Dendritic cell treated with granulocyte-macrophage colony-stimulating factor and Interleukin-4, amounts not matched to agents 40 ng/mL and 50 ng/mL, for 4 days (primary cell): ENCODE results near the gene TECTA.
"Not testable (repeated sequence)": the region's sequence is repeated elsewhere in the genome, so short reads cannot be mapped to it uniquely, and the experiment has no call there.

Experiments used
- H3K27ac Mint-ChIP-seq: one replicate; pipeline ENCODE4 v1.8.0; 2022; ENCODE audit warnings: mild to moderate bottlenecking, mixed read lengths
- H3K27me3 Mint-ChIP-seq: one replicate; pipeline ENCODE4 v1.8.0; 2022; ENCODE audit warnings: mild to moderate bottlenecking, mixed read lengths
- H3K36me3 Mint-ChIP-seq: one replicate; pipeline ENCODE4 v1.8.0; 2022; ENCODE audit warnings: low read depth, mixed read lengths
- H3K4me1 Mint-ChIP-seq: one replicate; pipeline ENCODE4 v1.8.0; 2022; ENCODE audit warnings: low read depth, mixed read lengths
- H3K4me3 Mint-ChIP-seq: one replicate; pipeline ENCODE4 v1.8.0; 2022; ENCODE audit warnings: mild to moderate bottlenecking, moderate library complexity, mixed read lengths
- H3K9me3 Mint-ChIP-seq: one replicate; pipeline ENCODE4 v1.8.0; 2022; ENCODE audit warnings: mixed read lengths
- intact Hi-C: fragments of 100-400 bp; cut with micrococcal nuclease; formaldehyde crosslinking; loops from one replicate; pipeline ENCODE4 v1.15.0; 2022

The TECTA gene

DNA sequence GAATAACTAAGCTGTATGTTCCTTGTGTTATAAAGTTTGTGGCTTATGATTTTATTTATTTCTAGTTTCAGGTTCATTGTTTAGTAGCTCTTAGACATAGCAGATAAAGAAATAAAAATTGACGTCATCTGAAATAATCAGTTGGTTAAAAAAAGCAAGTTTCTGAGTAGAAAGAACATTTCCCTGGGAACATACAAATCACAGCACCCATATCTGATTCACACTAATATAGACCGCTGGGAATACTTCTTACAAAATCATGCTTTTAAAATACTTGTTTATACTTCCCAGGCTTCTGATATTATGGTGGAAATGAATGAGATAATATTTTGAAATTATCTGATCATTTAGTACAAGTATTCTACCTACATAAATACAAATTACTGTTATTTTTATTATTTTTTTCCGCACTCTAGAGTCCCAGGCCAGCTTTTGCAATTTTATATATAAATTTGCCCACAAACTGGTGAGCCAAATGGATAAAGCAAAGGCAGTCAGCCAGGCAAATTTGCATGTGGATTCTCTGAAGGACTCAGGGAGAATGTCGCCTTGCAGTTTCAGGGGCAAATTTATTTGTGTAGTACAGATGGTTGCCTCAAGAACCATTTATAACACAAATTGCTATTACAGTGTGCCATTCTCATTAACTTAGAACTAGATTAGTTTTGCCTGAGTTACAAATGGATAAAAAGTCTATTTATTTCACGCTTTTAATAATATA lies 128.6 kb downstream of the TECTA start:
- no peaks in the 10 kb centered on the region for H3K9me3 Mint-ChIP-seq
- intact Hi-C loops, result no loop called here
- H3K27ac Mint-ChIP-seq, result no peak overlapping the region
- H3K4me3 Mint-ChIP-seq, result no peak overlapping the region
- peaks cover 7% of the 10 kb centered on the region for H3K27me3 Mint-ChIP-seq
- no peaks in the 10 kb centered on the region for H3K36me3 Mint-ChIP-seq
- no peaks in the 10 kb centered on the region for H3K4me1 Mint-ChIP-seq

DNA sequence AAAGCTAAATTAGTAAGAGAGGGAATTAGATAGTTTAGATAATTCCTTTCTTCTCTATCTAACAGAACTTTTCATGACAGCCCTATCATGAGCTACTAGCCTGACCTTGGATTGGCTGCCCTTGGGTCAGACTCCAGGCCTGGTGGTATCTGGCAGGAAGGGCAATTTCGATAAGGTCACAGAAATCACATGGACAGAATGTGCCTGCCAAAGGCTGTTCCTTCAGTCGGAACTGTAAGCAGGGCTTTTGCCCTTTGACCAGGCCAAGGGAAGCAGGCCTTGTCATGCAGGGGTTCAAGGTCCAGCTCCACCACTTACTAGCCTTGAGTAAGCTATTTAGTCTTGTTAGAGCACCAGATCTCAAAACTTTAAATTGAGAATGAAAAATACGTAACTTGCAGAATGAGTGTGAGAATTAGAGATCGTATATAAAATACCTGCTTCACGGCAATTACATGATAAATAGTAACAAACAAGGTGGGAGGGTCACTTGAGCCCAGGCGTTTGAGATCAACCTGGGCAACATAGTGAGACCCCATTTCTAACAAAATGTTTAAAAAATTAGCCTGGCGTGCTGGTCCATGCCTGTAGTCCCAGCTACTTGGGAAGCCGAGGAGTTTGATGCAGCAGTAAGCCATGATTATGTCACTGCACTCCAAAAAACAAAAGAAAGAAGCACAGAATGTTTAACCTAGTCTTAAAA lies 130.7 kb downstream of the TECTA start:
- Mint-ChIP-seq H3K36me3 (no peaks in the 10 kb centered on the region), H3K27ac (no peak overlapping the region), H3K4me3 (no peak overlapping the region), H3K9me3 (no peaks in the 10 kb centered on the region), H3K4me1 (no peaks in the 10 kb centered on the region), H3K27me3 (peaks cover 14% of the 10 kb centered on the region)
- intact Hi-C loops, result no loop called here

DNA sequence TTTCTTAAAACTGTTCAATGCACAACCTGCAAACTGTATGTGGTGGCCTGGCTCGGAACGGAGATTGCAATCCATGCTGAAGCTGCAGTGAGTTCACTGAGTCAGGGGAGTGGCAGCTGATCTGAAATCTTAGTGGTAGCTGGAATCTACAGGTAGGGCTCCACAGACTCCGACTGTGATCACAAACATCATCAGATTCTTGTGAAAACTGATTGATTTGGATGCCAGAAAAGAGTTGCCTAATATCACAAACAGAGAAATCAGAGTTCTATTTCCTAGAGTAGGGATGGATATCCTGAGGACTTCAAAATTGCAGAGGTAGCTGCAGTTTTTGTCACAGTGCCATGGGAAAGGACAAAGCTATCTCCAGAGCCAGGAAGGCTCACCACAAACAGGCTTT lies 134.0 kb downstream of the TECTA start:
- Mint-ChIP-seq H3K36me3 (no peaks in the 10 kb centered on the region), H3K9me3 (no peaks in the 10 kb centered on the region), H3K27me3 (peaks cover 17% of the 10 kb centered on the region), H3K4me1 (no peaks in the 10 kb centered on the region), H3K27ac (no peak overlapping the region), H3K4me3 (no peak overlapping the region)
- intact Hi-C loops, result no loop called here

DNA sequence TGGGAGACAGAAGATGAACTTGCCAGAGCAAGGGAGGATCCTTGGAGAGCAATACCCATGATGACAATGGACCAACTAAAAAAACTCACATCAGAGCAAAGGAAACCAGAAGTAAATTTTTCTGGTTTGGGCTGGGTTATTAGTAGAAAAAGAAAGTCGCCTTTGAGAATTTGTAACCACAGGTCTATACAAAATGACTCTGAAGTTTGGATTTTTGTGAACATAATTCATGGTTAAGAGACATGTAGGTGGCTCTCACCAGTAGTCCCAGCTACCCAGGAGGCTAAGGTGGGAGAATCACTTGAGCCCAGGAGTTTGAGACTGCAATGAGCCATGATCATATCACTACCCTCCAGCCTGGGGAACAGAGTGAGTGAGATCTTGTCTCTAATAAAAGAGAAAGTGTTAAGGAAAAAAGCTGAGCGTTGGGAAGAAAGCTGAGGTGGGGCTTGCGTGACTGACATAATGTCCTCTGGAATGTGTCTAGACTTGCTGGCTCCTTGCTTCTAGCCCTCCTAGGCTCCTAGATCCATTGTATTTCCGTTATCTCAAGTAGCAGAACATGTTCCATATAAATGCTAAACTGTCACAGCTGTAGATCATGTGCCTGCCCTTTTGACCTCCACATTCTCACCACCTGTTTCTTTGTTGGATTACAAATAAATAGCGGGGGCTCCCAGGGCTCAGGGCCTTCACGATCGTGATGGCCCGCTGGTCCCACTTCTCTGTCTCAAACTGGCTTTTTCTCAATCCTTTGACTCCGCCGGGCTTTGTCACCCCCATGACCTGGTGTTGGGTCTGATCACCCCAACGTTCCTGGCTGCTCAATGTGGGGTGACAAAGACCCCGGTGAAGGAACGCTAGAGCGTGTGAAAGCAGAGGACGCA lies 135.3 kb downstream of the TECTA start:
- no peaks in the 10 kb centered on the region for H3K9me3 Mint-ChIP-seq
- intact Hi-C loops, result no loop called here
- no peaks in the 10 kb centered on the region for H3K4me1 Mint-ChIP-seq
- peaks cover 17% of the 10 kb centered on the region for H3K27me3 Mint-ChIP-seq
- H3K36me3 Mint-ChIP-seq, result no peaks in the 10 kb centered on the region
- H3K4me3 Mint-ChIP-seq, result no peak overlapping the region
- no peak overlapping the region for H3K27ac Mint-ChIP-seq

DNA sequence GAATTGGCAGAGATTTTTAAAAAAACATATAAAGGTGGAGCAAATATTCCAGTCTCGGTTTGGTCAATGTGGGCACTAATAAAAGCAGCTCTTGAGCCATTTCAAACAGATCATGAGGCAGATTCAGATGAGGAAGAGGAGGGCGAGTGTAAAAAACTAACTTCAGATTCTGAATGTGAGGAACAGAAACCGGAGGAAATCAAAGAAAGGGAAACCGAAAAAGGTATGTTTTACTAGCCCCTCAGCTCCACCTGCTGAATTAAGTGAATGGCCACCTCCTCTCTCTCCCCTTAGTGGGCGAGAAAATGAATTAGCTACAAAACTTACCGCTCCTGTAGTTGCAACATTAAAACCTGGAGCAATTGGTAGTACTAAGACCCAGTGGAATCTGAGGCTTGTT lies 136.2 kb downstream of the TECTA start:
- H3K4me3 Mint-ChIP-seq, H3K4me1 Mint-ChIP-seq, H3K27ac Mint-ChIP-seq, H3K9me3 Mint-ChIP-seq, intact Hi-C loops, H3K36me3 Mint-ChIP-seq: not testable (repeated sequence)
- H3K27me3 Mint-ChIP-seq, result peaks cover 18% of the 10 kb centered on the region

DNA sequence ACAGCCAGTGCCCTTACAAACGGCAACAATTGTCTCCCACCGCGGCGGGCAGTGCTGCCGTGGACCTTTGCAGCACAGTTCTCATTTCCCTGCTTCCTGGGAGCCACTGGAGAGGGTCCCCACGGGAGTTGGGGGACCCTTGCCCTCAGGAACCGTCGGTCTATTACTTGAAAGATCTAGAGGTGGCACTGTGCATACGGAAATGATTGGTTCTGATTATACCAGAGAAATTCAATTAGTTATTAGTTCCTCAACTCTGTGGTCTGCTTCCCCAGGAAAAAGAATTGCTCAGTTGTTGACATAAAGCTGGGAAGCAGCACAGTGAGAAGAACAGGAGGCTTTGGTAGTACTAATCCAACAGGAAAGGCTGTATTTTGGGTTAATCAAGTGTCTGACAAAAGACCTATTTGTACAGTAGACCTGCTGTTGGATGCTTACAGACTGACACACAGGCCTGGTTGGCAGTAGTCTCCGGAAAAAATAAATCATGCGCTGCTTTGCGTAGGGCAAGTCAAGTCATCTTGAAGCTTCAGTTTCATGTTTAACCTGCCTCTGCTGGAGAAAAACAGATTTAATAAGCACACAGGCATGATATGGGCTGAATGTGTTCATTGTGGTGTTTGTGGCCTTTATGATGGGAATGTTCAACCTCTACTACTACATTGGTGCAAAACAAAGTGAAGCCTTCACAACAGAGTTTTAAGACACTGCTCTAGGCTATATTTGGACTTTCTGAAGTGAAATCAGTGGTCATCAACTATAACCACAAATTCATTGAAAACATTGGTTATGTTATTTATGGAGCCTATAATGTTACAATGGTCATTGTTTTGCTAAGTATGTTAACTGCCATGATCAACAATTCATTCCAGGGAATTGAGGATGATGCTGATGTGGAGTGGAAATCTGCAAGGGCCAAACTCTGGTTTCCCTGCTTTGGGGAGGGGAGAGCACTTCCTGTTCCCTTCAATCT lies 136.9 kb downstream of the TECTA start:
- Mint-ChIP-seq H3K27me3 (peaks cover 18% of the 10 kb centered on the region), H3K36me3 (no peaks in the 10 kb centered on the region), H3K9me3 (no peaks in the 10 kb centered on the region), H3K4me1 (no peaks in the 10 kb centered on the region), H3K4me3 (no peak overlapping the region), H3K27ac (no peak overlapping the region)
- intact Hi-C loops, result no loop called here

DNA sequence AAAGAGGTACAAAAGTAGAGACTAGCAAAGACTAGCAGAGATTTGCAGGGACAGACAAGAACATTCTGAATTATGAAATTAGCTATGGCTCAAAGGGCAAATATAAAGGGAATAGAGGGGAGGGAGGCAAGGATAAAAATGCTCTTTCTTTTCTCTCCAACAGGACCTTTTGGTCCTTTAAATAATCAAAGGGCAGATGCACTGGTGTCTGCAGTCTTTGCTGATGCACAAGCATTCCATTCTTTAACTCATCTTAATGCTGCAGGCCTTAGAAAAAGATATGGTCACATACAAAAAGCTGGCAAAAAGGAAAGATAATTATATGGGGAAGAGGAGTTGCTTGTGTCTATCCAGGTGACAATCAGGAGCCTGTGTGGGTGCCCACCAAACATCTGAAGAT lies 137.9 kb downstream of the TECTA start:
- Mint-ChIP-seq H3K9me3 (no peaks in the 10 kb centered on the region), H3K4me1 (no peaks in the 10 kb centered on the region), H3K27me3 (peaks cover 18% of the 10 kb centered on the region), H3K4me3 (no peak overlapping the region), H3K36me3 (no peaks in the 10 kb centered on the region), H3K27ac (no peak overlapping the region)
- intact Hi-C loops, result no loop called here

DNA sequence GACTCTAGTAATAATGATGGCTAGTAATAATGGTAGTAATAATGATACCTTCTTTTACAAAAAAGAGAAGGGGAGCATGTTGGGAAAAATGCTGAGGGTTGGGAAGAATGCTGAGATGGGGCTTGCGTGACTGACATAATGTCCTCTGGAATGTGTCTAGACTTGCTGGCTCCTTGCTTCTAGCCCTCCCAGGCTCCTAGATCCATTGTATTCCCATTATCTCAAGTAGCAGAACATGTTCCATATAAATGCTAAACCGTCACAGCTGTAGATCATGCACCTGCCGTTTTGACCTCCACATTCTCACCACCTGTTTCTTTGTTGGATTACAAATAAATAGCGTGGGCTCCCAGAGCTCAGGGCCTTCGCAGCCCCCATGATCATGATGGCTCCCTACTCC lies 139.0 kb downstream of the TECTA start:
- H3K4me3 Mint-ChIP-seq, H3K4me1 Mint-ChIP-seq: not testable (repeated sequence)

DNA sequence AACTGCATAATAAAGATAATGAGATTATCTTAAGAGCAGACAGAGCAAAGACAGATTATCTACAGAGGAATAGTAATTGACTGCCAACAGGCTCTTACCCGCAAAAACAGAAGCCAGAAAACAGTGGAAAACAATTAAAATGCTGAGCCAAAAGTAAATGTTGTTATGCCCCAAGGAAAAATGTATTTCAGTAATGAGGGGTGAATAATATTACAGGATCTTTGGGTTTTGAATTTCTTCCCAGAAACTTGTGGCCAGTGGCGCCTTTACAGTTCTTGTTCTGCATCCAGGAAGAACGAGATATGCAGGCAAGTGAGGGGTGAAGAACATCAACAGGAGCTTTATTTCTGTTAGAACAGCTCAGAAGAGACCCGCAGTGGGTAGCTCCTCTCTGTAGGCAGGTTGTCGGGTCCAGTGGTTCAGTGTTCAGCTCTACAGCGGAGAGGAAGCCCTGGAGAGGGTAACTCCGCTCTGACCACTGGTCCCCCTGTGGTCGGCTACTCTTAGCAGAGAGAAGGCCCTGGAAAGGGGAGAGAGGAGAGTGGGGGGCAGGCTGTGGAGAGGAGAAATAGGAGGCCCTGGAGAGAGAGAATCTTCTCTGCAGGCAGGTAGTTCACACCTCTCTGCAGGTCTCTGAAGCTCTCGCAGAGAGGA lies 139.7 kb downstream of the TECTA start:
- H3K27me3 Mint-ChIP-seq, result peaks cover 16% of the 10 kb centered on the region
- H3K27ac Mint-ChIP-seq, result no peak overlapping the region
- no peaks in the 10 kb centered on the region for H3K9me3 Mint-ChIP-seq
- H3K4me1 Mint-ChIP-seq, result no peaks in the 10 kb centered on the region
- no peak overlapping the region for H3K4me3 Mint-ChIP-seq
- H3K36me3 Mint-ChIP-seq, result no peaks in the 10 kb centered on the region
- intact Hi-C loops, result no loop called here

More for the DNA sequence above, 139.0 kb downstream of the TECTA start:
- H3K27me3 Mint-ChIP-seq, result peaks cover 18% of the 10 kb centered on the region
- H3K36me3 Mint-ChIP-seq, H3K9me3 Mint-ChIP-seq, H3K27ac Mint-ChIP-seq, intact Hi-C loops: not testable (repeated sequence)
